CD4-positive, alpha-beta memory T cell (primary cell): Measurements from ENCODE around the gene RAP1GAP. TPM values are rescaled to one million over a fixed set of nuclear protein-coding genes. Genes with fewer than 3 reads are reported as not detected.

Experiments
- CTCF ChIA-PET: fragments of 350-600 bp; sonication (Branson Sonifier 250); formaldehyde crosslinking; loops from one replicate; lab custom pipeline; 2021; ENCODE audit warnings: inconsistent platforms; ENCODE audit not compliant: partially characterized antibody; lab: Charles Lee
- POLR2A ChIA-PET: fragments of 350-600 bp; sonication (Branson Sonifier 250); formaldehyde crosslinking; loops from one replicate; lab custom pipeline; 2021; ENCODE audit not compliant: partially characterized antibody; lab: Charles Lee
- DNase-seq, 5 donors: peaks; one replicate each; pipeline versions ENCODE4 v3.0.0 to v3.0.0-alpha.2; 2020 to 2022; ENCODE audit warnings: mixed read lengths in 1 of 5
- H3K27ac ChIP-seq: one replicate; pipeline ENCODE4 v1.7.0; 2013; ENCODE audit warnings: low read depth, low read length
- H3K27me3 ChIP-seq: 2 replicates; pipeline ENCODE4 v1.7.0; 2013; ENCODE audit warnings: mild to moderate bottlenecking, low read length, moderate library complexity; ENCODE audit not compliant: insufficient read depth
- H3K36me3 ChIP-seq: 2 replicates; pipeline ENCODE4 v1.7.0; 2013; ENCODE audit warnings: mild to moderate bottlenecking, low read length, moderate library complexity; ENCODE audit not compliant: insufficient read depth
- H3K4me1 ChIP-seq: 2 replicates; pipeline ENCODE4 v1.7.0; 2013; ENCODE audit warnings: mild to moderate bottlenecking, low read length, moderate library complexity; ENCODE audit not compliant: insufficient read depth
- H3K4me3 ChIP-seq, 2 donors: one replicate each; pipeline ENCODE4 v1.7.0; 2013; ENCODE audit warnings: low read length in 2 of 2, mild to moderate bottlenecking in 1 of 2
- H3K9me3 ChIP-seq, 2 donors: one replicate each; pipeline ENCODE4 v1.7.0; 2013; ENCODE audit warnings: low read length in 2 of 2, control low read depth in 1 of 2; ENCODE audit not compliant: control insufficient read depth in 1 of 2
- H3K27ac Mint-ChIP-seq, 7 donors: one replicate each; pipeline ENCODE4 v1.8.0; 2020 to 2021; ENCODE audit warnings: mixed read lengths in 7 of 7, mild to moderate bottlenecking in 6 of 7, inconsistent platforms in 3 of 7, moderate library complexity in 3 of 7
- H3K27me3 Mint-ChIP-seq, 2 donors: one replicate each; pipeline ENCODE4 v1.8.0; 2020 to 2021; ENCODE audit warnings: mixed read lengths in 2 of 2
- H3K36me3 Mint-ChIP-seq, 2 donors: one replicate each; pipeline ENCODE4 v1.8.0; 2020 to 2021; ENCODE audit warnings: mixed read lengths in 2 of 2, inconsistent platforms in 1 of 2, mild to moderate bottlenecking in 1 of 2
- H3K4me1 Mint-ChIP-seq, 4 donors: one replicate each; pipeline ENCODE4 v1.8.0; 2020 to 2021; ENCODE audit warnings: mixed read lengths in 4 of 4, mild to moderate bottlenecking in 1 of 4
- H3K4me3 Mint-ChIP-seq, 8 donors: one replicate each; pipeline ENCODE4 v1.8.0; 2020 to 2021; ENCODE audit warnings: mixed read lengths in 8 of 8, mild to moderate bottlenecking in 7 of 8, moderate library complexity in 6 of 8, inconsistent platforms in 3 of 8
- H3K9me3 Mint-ChIP-seq, 8 donors: one replicate each; pipeline ENCODE4 v1.8.0; 2020 to 2021; ENCODE audit warnings: mixed read lengths in 8 of 8, mild to moderate bottlenecking in 5 of 8, inconsistent platforms in 3 of 8, moderate library complexity in 1 of 8
- intact Hi-C: fragments of 100-400 bp; cut with micrococcal nuclease; formaldehyde crosslinking; loops from one replicate; pipeline ENCODE4 v1.15.1; 2023
- polyA plus RNA-seq, 2 donors: library from polyadenylated mRNA; unstranded; fragments of 300-500 nt; fragmentation: Illumina TruSeq; gene quantifications; one replicate each; pipeline ENCODE4 v1.2.3, GENCODE V29; 2021
- total RNA-seq, 2 experiments: library from RNA; stranded (reverse); gene quantifications; one replicate each; pipeline ENCODE4 v1.2.3, GENCODE V29; 2021

RAP1GAP gene
- total and polyA plus RNA-seq, 4 experiments from 2014 or later, result 0.23 to 0.72 TPM; not detected in 2

- Mint-ChIP-seq H3K36me3 (no peaks in the 10 kb centered on the region), H3K4me3 (peak overlapping the region in 4 of 8 donors; percentile 6 to 48 (median 33)), H3K4me1 (peaks cover 0 to 13% (median 3%) of the 10 kb centered on the region in 4 donors), H3K9me3 (no peaks in the 10 kb centered on the region), H3K27ac (peak overlapping the region in 2 of 7 donors; percentile 29 to 47), H3K27me3 (peaks cover 9 to 15% of the 10 kb centered on the region in 2 donors)
- DNase-seq, result no peak
- POLR2A ChIA-PET, result no interaction called here
- Histone ChIP-seq H3K27me3 (peaks cover 9% of the 10 kb centered on the region), H3K27ac (no peak overlapping the region), H3K36me3 (no peaks in the 10 kb centered on the region), H3K9me3 (no peaks in the 10 kb centered on the region), H3K4me3 (no peak overlapping the region), H3K4me1 (peaks cover 15% of the 10 kb centered on the region)
- CTCF ChIA-PET, result interaction anchor here (1.0 to 2.3 kb wide), 3 partner anchors 12 to 351 kb away, joined by 3 to 9 read pairs (median 3); no protein-coding TSS in a partner anchor
- intact Hi-C loops, result no loop called here
These were observed 2.1 kb upstream of the RAP1GAP start for GRCh38 chr1:21670956-21671902.

DNA sequence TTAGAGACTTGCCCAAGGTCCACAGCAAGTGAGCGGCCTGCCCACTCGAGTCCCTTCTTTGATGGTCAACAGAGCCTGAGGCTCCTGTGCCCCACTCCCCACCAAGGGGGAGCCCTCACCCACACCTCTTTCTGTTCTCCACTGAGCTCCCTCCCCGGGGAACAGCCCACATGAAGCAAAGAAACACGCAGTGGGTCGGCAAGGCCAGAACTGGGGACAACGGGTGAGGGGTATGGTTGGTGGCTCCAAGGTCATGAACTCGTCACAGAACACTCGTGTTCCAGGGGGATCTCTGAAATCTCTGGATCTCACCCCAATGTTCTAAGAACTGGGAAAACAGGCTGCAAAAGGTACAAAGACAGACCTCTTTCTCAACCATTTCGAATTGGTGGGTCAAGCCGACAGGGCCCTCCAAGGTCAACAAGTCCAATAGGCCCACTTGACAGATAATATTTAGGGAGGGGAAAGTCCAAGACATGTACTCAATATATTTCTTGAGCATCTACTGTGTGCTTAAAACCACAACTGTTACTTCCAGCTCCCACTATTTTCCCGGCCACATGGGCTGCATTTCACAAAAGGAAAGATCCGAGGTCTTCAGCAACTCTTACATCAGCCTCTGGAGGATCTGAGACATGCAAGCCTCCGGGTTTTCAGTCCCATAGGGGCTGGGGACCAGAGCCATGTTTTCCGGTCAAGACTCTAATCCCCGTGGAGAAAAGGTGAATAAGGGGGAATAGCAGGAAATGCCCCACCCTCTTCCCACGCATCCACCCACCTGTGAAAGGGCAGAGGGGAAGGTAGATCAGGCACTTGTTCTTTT is 1.1 kb upstream of the RAP1GAP start:
- H3K36me3 ChIP-seq, result no peaks in the 10 kb centered on the region
- H3K4me3 ChIP-seq, result peak overlapping the region in 1 of 2 donors; percentile 42
- H3K9me3 Mint-ChIP-seq, result no peaks in the 10 kb centered on the region
- H3K27me3 ChIP-seq, result peaks cover 9% of the 10 kb centered on the region
- H3K27ac Mint-ChIP-seq, result peak overlapping the region in 1 of 7 donors; percentile 29
- H3K36me3 Mint-ChIP-seq, result no peaks in the 10 kb centered on the region
- H3K27ac ChIP-seq, result no peak overlapping the region
- DNase-seq, result no peak
- H3K4me3 Mint-ChIP-seq, result peak overlapping the region; percentile 40 to 75 (median 66)
- ChIA-PET CTCF (interaction anchor here (1.0 to 2.3 kb wide), 2 partner anchors 11 to 352 kb away, joined by 3 to 9 read pairs; no protein-coding TSS in a partner anchor), POLR2A (no interaction called here)
- H3K27me3 Mint-ChIP-seq, result peaks cover 12 to 16% of the 10 kb centered on the region in 2 donors
- H3K4me1 ChIP-seq, result peaks cover 15% of the 10 kb centered on the region
- peaks cover 0 to 13% (median 3%) of the 10 kb centered on the region in 4 donors for H3K4me1 Mint-ChIP-seq
- intact Hi-C loops, result no loop called here
- H3K9me3 ChIP-seq, result no peaks in the 10 kb centered on the region

- Histone ChIP-seq H3K9me3 (no peaks in the 10 kb centered on the region), H3K4me1 (peaks cover 15% of the 10 kb centered on the region), H3K27ac (no peak overlapping the region), H3K27me3 (peaks cover 9% of the 10 kb centered on the region), H3K36me3 (no peaks in the 10 kb centered on the region), H3K4me3 (peak overlapping the region in 1 of 2 donors; percentile 84)
- Mint-ChIP-seq H3K36me3 (no peaks in the 10 kb centered on the region), H3K4me1 (peaks cover 0 to 13% (median 3%) of the 10 kb centered on the region in 4 donors), H3K27ac (no peak overlapping the region), H3K9me3 (no peaks in the 10 kb centered on the region), H3K27me3 (peaks cover 18 to 19% of the 10 kb centered on the region in 2 donors), H3K4me3 (no peak overlapping the region)
- intact Hi-C loops, result no loop called here
- ChIA-PET CTCF (interaction anchor here (0.9 to 2.3 kb wide), 2 partner anchors 9 to 353 kb away, joined by 3 to 9 read pairs; no protein-coding TSS in a partner anchor), POLR2A (interaction anchor here (0.9 to 1.1 kb wide), 2 partner anchors 10 to 114 kb away, joined by 4 read pairs; partner anchors contain the start of gene USP48)
- no peak for DNase-seq
These were observed 253 bp downstream of the RAP1GAP start for GRCh38 chr1:21668951-21669257.

GRCh38 chr1:21668232-21668950 is 766 bp downstream of the RAP1GAP start:
- ChIA-PET CTCF (interaction anchor here (0.9 to 2.3 kb wide), 2 partner anchors 9 to 354 kb away, joined by 3 to 9 read pairs; no protein-coding TSS in a partner anchor), POLR2A (interaction anchor here (0.9 to 1.1 kb wide), 2 partner anchors 9 to 114 kb away, joined by 4 read pairs; partner anchors contain the start of gene USP48)
- Histone ChIP-seq H3K4me3 (no peak overlapping the region), H3K27me3 (peaks cover 9% of the 10 kb centered on the region), H3K36me3 (no peaks in the 10 kb centered on the region), H3K27ac (no peak overlapping the region), H3K9me3 (no peaks in the 10 kb centered on the region), H3K4me1 (peaks cover 15% of the 10 kb centered on the region)
- H3K27me3 Mint-ChIP-seq, result peaks cover 19 to 22% of the 10 kb centered on the region in 2 donors
- no peak for DNase-seq
- no peaks in the 10 kb centered on the region for H3K36me3 Mint-ChIP-seq
- no peaks in the 10 kb centered on the region for H3K9me3 Mint-ChIP-seq
- peaks cover 0 to 13% (median 3%) of the 10 kb centered on the region in 4 donors for H3K4me1 Mint-ChIP-seq
- intact Hi-C loops, result no loop called here
- peak overlapping the region in 3 of 8 donors; percentile 36 to 46 (median 43) for H3K4me3 Mint-ChIP-seq
- no peak overlapping the region for H3K27ac Mint-ChIP-seq

DNA sequence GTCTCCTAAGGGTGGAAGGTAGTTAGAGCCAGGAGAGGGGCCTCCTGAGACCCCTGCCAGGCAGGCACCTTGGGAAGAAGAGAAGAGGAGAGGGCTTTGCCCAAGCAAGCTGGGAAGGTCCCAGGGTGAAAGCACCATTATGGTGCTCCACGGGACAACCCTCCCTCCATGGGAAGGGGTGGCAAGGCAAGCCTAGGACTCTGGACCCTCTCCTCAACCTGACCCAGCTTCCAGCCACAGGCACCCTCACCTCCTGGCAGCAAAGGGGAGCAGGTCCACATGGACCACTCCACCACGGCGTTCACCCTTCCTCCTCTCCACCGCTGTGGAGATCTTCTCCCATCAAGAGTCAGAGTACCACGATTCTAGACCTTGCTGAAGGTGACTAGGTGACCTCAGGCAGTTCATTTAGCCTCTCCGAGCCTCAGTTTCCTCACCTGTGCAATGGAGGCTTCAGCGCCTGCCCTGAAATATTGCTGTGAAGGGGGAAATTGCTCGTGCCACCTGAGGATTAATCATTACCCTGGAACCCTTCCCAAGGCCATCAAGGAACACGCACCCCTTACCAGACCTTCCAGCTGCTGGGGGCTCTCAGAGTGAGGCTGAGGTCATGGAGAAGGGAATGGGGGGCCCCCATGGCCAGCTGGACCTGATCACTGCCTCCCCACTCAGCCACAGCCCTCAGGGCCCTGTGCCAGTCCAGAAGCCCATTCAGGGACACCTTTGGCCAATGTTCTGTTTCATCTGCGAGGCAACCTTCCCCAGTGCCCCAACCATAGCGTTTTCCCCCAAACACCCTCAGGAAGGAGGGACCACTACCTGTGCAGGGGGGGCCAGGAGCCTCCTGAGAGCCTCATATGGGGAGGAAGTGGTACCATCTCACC is 1.6 kb downstream of the RAP1GAP start:
- Mint-ChIP-seq H3K27ac (no peak overlapping the region), H3K9me3 (no peaks in the 10 kb centered on the region), H3K36me3 (no peaks in the 10 kb centered on the region), H3K4me3 (peak overlapping the region in 2 of 8 donors; percentile 15 to 29), H3K27me3 (peaks cover 19 to 22% of the 10 kb centered on the region in 2 donors), H3K4me1 (peaks cover 0 to 13% (median 3%) of the 10 kb centered on the region in 4 donors)
- Histone ChIP-seq H3K27me3 (peaks cover 9% of the 10 kb centered on the region), H3K4me3 (no peak overlapping the region), H3K27ac (no peak overlapping the region), H3K36me3 (no peaks in the 10 kb centered on the region), H3K9me3 (no peaks in the 10 kb centered on the region), H3K4me1 (peaks cover 15% of the 10 kb centered on the region)
- no peak for DNase-seq
- intact Hi-C loops, result no loop called here
- CTCF ChIA-PET, result no interaction called here
- POLR2A ChIA-PET, result no interaction called here
